Measurements from ENCODE around the gene ICOS. TPM values are rescaled to one million over a fixed set of nuclear protein-coding genes. Genes with fewer than 3 reads are reported as not detected.
"Not testable (repeated sequence)": the region's sequence is repeated elsewhere in the genome, so short reads cannot be mapped to it uniquely, and the experiment has no call there.

The ICOS gene
- total RNA-seq, 1 donor from 2014 or later, result not detected

- DNase-seq (ENCODE audit: missing footprints) (no peak), ATAC-seq (no peak)
- intact Hi-C loops (cut with DNase I), result no loop called here
These were observed 21.9 kb upstream of the ICOS start for GRCh38 chr2:203914546-203915182.

GRCh38 chr2:203915256-203915655, 21.3 kb upstream of the ICOS start:
- intact Hi-C loops (cut with DNase I), result no loop called here
- DNase-seq (ENCODE audit: missing footprints) (no peak), ATAC-seq (no peak)

DNA sequence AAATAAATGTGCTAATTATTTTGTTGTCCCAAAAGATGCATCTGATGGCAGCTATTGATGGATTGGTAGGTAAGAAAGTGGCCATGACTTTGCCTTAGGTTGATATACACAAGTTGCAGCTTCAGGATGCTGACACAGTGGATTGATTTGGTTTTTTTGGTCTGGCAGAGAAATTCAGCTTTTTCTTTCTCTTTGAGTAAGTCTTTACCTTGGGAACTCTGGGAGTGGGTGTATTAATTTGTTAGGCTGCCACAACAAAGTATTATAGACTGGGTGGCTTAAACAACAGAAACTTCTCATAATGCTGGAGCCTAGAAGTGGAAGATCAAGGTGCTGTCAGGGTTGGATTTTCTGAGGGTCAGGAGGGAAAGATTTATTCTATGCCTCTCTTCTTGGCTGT, 19.8 kb upstream of the ICOS start:
- intact Hi-C loops (cut with DNase I), result no loop called here
- no peak for DNase-seq (ENCODE audit: missing footprints)
- no peak for ATAC-seq

DNA sequence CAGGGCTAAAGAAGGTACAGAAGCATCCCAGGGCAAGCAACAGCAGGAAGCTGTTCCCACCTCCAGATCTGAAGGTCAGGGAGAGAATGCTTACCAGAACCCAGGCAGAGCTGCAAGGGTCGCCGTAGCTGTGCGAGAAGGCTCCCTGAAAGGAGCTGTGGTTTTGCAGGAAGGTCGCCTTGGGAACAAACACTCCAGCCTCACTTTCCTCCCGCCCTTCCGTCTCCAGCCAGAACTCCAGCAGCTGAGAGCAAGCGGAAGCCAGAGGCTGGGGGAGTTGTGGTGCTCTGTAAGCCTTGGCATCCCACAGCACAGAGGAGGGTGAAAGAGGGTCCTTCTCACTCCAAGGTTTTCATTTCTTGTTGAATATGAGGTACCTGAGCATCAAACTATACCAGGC, 18.3 kb upstream of the ICOS start:
- no peak for DNase-seq (ENCODE audit: missing footprints)

DNA sequence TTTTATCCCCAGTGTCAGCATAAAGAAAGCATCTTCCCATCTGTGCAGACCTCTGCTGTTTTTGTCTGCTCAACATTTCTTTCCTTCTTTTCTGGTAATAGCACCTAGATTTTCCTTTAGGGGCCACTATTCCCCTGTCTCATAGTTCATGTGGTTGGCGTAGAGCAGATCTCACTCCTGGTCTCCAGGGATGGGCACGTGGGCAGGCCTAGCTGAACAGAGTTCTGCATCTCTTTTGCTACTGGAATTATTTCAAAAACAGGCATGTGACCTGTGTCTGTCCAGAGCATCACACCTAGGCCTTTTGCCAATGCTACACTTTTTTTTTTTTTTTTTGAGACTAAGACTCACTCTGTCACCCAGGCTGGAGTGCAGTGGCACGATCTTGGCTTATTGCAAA, 17.7 kb upstream of the ICOS start:
- DNase-seq (ENCODE audit: missing footprints) (no peak), ATAC-seq (peak; percentile 34)
- intact Hi-C loops (cut with DNase I), result no loop called here

More for the DNA sequence above, 18.3 kb upstream of the ICOS start:
- peak; percentile 39 for ATAC-seq
- intact Hi-C loops (cut with DNase I), result no loop called here

GRCh38 chr2:203925512-203926158, 10.9 kb upstream of the ICOS start:
- DNase-seq (ENCODE audit: missing footprints), result no peak
- intact Hi-C loops (cut with DNase I), result no loop called here

GRCh38 chr2:203928849-203929248, 7.7 kb upstream of the ICOS start:
- ATAC-seq, result no peak

More at GRCh38 chr2:203925512-203926158, 10.9 kb upstream of the ICOS start:
- no peak for ATAC-seq

GRCh38 chr2:203931262-203931661, 5.3 kb upstream of the ICOS start:
- DNase-seq (ENCODE audit: missing footprints); ATAC-seq; intact Hi-C loops (cut with DNase I): not testable (repeated sequence)

More at GRCh38 chr2:203928849-203929248, 7.7 kb upstream of the ICOS start:
- no peak for DNase-seq (ENCODE audit: missing footprints)
- intact Hi-C loops (cut with DNase I), result no loop called here

DNA sequence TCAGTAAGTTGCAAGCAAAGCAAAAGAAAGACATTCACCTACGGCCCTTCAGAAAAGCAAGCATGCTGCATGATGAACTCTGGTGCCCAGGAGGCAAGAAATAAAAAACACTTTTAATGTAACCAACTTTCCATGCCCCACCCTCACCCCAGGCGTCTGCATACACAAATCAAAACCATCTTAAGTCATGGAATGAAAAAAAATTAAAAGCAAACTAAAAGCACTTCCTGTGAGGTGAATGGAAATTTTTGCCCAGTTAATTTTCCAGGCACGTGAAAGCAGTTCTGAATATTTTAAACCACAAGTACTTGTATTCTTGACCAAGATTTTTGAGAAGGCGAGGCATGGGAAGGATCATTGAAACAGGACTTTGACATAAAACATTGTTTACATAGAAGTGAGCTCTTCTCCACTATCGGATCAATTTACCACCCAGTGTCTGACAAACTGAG, 2.5 kb upstream of the ICOS start:
- intact Hi-C loops (cut with DNase I), result no loop called here
- DNase-seq (ENCODE audit: missing footprints) (no peak), ATAC-seq (no peak)

DNA sequence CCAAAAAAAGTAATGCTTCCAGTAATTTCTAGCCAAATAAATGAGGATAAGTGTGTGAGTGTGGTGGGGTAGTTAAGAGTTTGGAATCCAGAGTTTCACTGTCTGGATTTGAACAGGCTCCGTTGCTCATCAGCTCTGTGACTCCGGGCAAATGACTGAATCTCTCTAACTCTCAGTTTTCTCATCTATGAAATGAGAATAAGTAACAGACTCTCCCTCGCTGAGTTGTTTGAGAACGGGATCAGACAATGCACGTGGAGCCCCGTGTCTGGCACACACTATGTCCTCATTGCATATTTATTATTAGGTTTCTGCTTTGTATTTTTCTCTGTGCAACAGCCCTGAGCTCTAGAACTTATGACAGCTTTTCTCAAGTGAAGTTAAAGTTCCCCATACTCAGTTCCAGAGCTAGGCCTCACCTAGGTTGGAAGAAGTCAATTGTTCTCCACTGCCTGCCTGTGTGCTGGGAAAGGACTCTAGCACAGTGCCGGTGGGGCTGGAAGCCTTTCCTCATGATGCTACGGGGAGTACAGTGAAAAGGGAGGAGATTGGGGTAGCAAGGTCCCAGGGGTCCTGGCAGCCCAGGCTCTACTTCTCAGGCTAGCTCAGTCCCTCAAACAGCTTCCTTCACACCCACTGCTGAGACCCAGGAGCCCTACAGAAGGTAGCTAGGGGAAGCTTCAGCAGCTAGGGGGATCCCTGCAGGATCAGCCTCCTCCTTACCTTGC, 1.7 kb upstream of the ICOS start:
- DNase-seq (ENCODE audit: missing footprints) (no peak), ATAC-seq (no peak)
- intact Hi-C loops (cut with DNase I), result no loop called here

DNA sequence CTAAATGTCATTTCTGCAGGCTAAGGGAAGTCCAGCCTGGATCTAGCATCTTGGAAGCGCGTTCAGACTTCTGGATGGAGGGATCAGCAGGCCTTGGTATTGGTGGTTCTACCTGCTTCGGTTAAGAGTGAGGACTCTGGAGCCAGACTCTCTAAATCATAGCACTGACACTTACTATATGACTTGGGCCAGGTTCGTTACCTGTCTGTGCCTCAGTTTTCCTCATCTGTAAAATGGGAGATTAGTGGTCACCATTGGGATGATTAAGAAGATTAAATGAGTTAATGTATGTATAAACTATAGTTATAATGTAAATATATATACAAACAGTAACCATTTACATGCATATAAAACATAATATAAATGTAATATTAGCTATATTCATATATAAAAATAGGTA, 995 bp upstream of the ICOS start:
- no peak for ATAC-seq
- no peak for DNase-seq (ENCODE audit: missing footprints)
- intact Hi-C loops (cut with DNase I), result no loop called here

DNA sequence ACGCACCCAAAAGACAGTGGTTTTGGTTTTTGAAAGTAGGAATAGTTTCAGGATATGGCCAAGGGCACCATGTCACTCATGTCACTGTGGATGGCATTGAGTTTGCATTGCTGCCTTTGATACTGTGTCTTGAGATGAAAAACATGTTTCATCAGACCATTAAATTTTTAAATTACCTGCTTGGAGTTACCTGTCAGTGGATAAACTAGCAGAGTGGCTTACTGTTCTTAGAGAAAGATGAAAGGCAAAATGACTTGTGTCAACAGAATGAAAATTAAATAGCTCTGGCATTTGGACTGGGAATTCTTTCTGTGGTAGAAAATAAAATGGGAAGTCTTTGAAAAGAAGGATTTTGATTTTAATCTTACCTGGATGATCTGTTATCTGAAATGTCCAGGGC, 386 bp downstream of the ICOS start:
- DNase-seq (ENCODE audit: missing footprints) (no peak), ATAC-seq (no peak)
- intact Hi-C loops (cut with DNase I), result no loop called here

DNA sequence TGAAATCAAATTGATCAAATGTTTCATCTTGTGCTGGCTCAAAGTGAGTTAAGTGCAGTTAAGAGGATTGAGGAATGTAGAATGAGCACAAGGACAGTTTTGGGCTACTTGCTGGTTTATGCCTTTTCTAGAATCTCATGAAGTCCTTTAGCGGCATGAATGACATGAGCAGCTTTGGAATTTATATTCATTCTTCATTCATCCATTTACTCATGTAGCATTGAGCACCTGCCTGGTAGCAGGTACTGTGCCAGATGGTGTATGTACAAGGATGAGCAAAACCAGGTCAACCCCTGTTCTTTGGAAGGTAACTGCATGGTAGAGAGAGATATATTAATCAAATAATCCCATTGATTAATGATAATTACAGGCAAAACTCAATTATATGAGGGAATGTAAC, 1.2 kb downstream of the ICOS start:
- DNase-seq (ENCODE audit: missing footprints), result no peak
- intact Hi-C loops (cut with DNase I), result no loop called here
- no peak for ATAC-seq

DNA sequence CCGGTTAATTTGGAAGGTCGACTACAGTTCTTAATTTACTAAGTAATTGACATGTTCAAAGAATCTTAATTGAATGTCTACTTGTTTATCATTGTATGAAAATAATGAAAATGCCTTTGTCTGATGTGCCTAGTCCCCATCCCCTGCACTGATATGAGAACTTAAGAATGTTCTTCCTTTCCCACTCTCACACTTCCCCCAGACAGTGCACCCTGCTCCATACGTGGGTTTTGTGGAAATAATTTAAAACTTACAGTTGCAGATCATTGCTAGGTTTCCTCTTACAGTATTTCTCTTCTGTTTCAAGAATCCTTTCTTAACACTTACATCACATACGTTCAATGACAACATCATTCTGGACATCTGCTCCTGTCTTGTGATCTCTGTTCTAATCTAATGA, 3.5 kb downstream of the ICOS start:
- intact Hi-C loops (cut with DNase I), result no loop called here
- ATAC-seq (no peak), DNase-seq (ENCODE audit: missing footprints) (no peak)

GRCh38 chr2:203943493-203944382, 7.2 kb downstream of the ICOS start:
- intact Hi-C loops (cut with DNase I); ATAC-seq; DNase-seq (ENCODE audit: missing footprints): not testable (repeated sequence)

DNA sequence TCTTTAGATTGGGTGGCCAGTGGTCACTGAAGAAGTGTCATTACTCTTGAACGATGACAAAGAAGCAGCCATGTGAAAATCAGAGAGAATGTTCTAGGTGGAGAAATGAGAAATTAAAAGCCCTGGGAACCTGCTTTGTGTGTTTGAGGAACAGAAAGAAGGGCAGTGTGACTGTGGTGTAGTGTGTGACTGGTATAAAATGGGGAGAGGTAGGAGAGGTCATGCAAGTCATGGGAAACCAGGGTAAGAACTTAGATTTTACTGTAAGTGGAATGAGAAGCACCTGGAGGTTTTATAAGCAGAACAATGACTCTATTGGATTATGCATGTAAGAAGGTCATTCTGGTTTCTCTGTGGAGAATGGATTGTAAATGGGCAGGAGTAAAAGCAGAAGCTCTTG, 12.2 kb downstream of the ICOS start:
- intact Hi-C loops (cut with DNase I), result no loop called here
- ATAC-seq (no peak), DNase-seq (ENCODE audit: missing footprints) (no peak)

DNA sequence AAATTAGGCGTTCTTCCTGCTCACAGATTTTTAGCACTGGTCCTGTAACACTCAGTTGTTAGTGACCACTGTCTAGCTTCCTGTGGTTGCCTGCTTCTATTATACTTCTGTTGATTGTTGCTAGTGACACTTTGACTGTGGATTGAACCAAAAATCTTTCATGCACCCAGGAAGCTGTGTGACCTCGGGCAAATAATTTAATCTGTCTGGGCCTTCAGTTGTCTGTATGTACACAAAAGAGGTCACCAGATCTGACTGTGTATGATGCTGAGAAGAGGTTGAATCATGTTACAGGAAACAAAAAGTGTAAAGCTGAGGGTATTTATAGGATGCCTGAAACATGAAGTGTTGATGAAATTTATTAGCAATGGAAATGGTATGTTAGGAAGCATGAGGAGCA, 12.7 kb downstream of the ICOS start:
- DNase-seq (ENCODE audit: missing footprints) (no peak), ATAC-seq (no peak)
- intact Hi-C loops (cut with DNase I), result no loop called here

GRCh38 chr2:203951366-203951902, 14.9 kb downstream of the ICOS start:
- intact Hi-C loops (cut with DNase I), result no loop called here
- DNase-seq (ENCODE audit: missing footprints), result no peak
- ATAC-seq, result no peak

GRCh38 chr2:203959265-203959664, 22.7 kb downstream of the ICOS start:
- DNase-seq (ENCODE audit: missing footprints), result no peak
- intact Hi-C loops (cut with DNase I), result no loop called here
- ATAC-seq, result no peak

All from Right ventricle myocardium inferior (tissue), 1 donor.